Heart right ventricle (tissue), 16 donors: Measurements from ENCODE around the gene COL16A1. TPM values are rescaled to one million over a fixed set of nuclear protein-coding genes. Genes with fewer than 3 reads are reported as not detected.

ENCODE experiments used
- ATAC-seq, 8 donors: fragments of 200-7000 bp; cut with Tn5 transposase; one replicate each; pipeline ENCODE4 v1.9.1; 2020; ENCODE audit warnings: mild to moderate bottlenecking in 8 of 8, moderate library complexity in 8 of 8, moderate number of reproducible peaks in 1 of 8
- DNase-seq, 2 donors: peaks; one replicate each; pipeline ENCODE4 v3.0.0-alpha.2; 2020
- H3K27ac ChIP-seq, 10 donors: fragments of 200-600 bp; sonication (generic) in 2 of 10; one replicate each; pipeline versions ENCODE4 v1.5.0 to v1.8.0; 2020 to 2022; ENCODE audit warnings: mild to moderate bottlenecking in 3 of 10
- H3K27me3 ChIP-seq, 7 donors: fragments of 200-600 bp; one replicate each; pipeline ENCODE4 v1.8.0; 2021 to 2022; ENCODE audit warnings: mild to moderate bottlenecking in 2 of 7
- H3K36me3 ChIP-seq, 9 donors: fragments of 200-600 bp; sonication (generic) in 1 of 9; one replicate each; pipeline versions ENCODE4 v1.5.0 to v1.8.0; 2020 to 2022; ENCODE audit warnings: mild to moderate bottlenecking in 2 of 9
- H3K4me1 ChIP-seq, 9 donors: fragments of 200-600 bp; sonication (generic) in 1 of 9; one replicate each; pipeline versions ENCODE4 v1.5.0 to v1.8.0; 2020 to 2022; ENCODE audit warnings: mild to moderate bottlenecking in 4 of 9
- H3K4me3 ChIP-seq, 10 donors: fragments of 200-600 bp; sonication (generic) in 2 of 10; one replicate each; pipeline versions ENCODE4 v1.5.0 to v1.8.0; 2020 to 2022; ENCODE audit warnings: mild to moderate bottlenecking in 7 of 10, moderate library complexity in 2 of 10
- H3K9me3 ChIP-seq, 11 donors: fragments of 200-600 bp in 10 of 11; sonication (generic) in 2 of 11; one replicate each; pipeline versions ENCODE4 v1.5.0 to v1.8.0; 2013 to 2022; ENCODE audit warnings: mild to moderate bottlenecking in 2 of 11, control low read depth in 1 of 11, moderate library complexity in 1 of 11
- WGBS, 2 donors: extraction: QIAGEN DNeasy Blood & Tissue Kit; methylation state at CpG; one replicate each; pipeline ENCODE4 v1.1.7; 2013; ENCODE audit warnings: inconsistent platforms in 1 of 2; 5-methylcytosine and 5-hydroxymethylcytosine counted together
- intact Hi-C, 10 donors: fragments of 100-400 bp; cut with DNase I; formaldehyde crosslinking; loops; one replicate each; pipeline versions ENCODE4 v1.11.1 to v1.14.2; 2022
- polyA plus RNA-seq, 2 donors: library from polyadenylated mRNA; stranded (reverse); fragments of 200-250 nt; gene quantifications; one replicate each; pipeline ENCODE4 v1.2.3, GENCODE V29; 2013
- total RNA-seq, 10 donors: library from RNA; stranded (reverse); fragmentation: NEBNext Ultra II Directional in 3 of 10; extraction: Animal tissue kit (Norgen Biotek cat#: 25700) in 3 of 10; gene quantifications; one replicate each; pipeline versions ENCODE4 v1.2.1 to v1.2.4, GENCODE V29; 2021 to 2023
- TF ChIP-seq, protein P1 (sequence below), 9 donors: fragments of 200-600 bp; sonication (generic) in 2 of 9; IDR thresholded peaks; one replicate each; pipeline versions ENCODE4 v1.5.0 to v1.8.0; 2021 to 2022; ENCODE audit warnings: antibody characterized with exemption in 9 of 9, mild to moderate bottlenecking in 5 of 9, moderate library complexity in 1 of 9
- donor health status: Arrhythmogenic right ventricular cardiomyopathy.
- donor health status: ischemic (EF 13 %, LVEDD 7.1; RV severe dilation, severe dysfunction).
- donor health status: healthy with polysubstance abuse.
- donor health status: DM: no; HTN: yes; CAD: no.
- donor health status: DM: no; HTN: no; CAD: no.
- donor health status: ischemic (EF 25% LVEDD 6.9; RV normal size, moderate dysfunction).
- donor health status: ischemic (EF 25% LVEDD 5.7; RV mildly dilated, moderate dysfunction).
- donor health status: healthy.
- donor health status: DM: yes; HTN: yes; CAD: no.
- donor health status: Ischemic cardiomyopathy.
- donor health status: ischemic (EF 35%, LVEDD 5.7; RV mildly dilated, moderate dysfunction).
- donor health status: nonischemic (EF 11% LVEDD 7.7; RV severe dilation, severe dysfunction).
- donor health status: DM: yes; HTN: yes; CAD: no.
- donor health status: PGD.
- donor health status: ischemic (EF 29% LVEDD 5.4; RV normal size, mild dysfunction).
- donor health status: nonischemic (EF 23%, LVEDD 6.1; RV moderate dilation, normal function).

The COL16A1 gene
- total and polyA plus RNA-seq, 12 donors: 7.4 to 35.3 (median 16.6) TPM

DNA sequence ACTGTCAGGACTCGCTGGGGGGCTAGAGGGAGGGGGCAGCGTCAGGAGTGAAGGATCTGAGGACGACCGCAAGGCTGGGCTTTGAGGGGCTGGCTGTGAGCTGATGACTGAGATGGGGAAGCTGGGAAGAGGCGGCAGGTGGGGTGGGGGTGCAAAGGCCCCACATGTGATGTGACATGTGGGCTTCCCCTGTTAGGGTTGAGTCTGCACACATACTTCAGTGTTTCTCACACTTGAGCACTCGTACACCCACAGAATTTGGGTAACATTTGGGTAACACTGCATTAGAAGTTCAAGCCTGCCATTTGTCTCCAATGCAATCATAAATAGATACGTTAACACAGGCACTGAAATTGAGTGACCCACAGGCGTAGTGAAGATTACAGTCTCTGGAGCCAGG lies 16.2 kb downstream of the COL16A1 start:
- WGBS, 2 donors: 84 to 88% methylated on average over 8 of the region's 8 CpGs
- TF ChIP-seq, protein P1, sequence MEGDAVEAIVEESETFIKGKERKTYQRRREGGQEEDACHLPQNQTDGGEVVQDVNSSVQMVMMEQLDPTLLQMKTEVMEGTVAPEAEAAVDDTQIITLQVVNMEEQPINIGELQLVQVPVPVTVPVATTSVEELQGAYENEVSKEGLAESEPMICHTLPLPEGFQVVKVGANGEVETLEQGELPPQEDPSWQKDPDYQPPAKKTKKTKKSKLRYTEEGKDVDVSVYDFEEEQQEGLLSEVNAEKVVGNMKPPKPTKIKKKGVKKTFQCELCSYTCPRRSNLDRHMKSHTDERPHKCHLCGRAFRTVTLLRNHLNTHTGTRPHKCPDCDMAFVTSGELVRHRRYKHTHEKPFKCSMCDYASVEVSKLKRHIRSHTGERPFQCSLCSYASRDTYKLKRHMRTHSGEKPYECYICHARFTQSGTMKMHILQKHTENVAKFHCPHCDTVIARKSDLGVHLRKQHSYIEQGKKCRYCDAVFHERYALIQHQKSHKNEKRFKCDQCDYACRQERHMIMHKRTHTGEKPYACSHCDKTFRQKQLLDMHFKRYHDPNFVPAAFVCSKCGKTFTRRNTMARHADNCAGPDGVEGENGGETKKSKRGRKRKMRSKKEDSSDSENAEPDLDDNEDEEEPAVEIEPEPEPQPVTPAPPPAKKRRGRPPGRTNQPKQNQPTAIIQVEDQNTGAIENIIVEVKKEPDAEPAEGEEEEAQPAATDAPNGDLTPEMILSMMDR (IDR thresholded peaks at IDR 0.05): no peak
- H3K4me1 ChIP-seq: no peaks in the 10 kb centered on the region
- H3K27ac ChIP-seq: no peak overlapping the region
- DNase-seq: no peak
- intact Hi-C loops: no loop called here
- H3K4me3 ChIP-seq: no peak overlapping the region
- H3K36me3 ChIP-seq: peaks cover 0 to 31% (median 0%) of the 10 kb centered on the region in 9 donors
- no peak for ATAC-seq
- no peaks in the 10 kb centered on the region for H3K9me3 ChIP-seq
- H3K27me3 ChIP-seq: no peaks in the 10 kb centered on the region

DNA sequence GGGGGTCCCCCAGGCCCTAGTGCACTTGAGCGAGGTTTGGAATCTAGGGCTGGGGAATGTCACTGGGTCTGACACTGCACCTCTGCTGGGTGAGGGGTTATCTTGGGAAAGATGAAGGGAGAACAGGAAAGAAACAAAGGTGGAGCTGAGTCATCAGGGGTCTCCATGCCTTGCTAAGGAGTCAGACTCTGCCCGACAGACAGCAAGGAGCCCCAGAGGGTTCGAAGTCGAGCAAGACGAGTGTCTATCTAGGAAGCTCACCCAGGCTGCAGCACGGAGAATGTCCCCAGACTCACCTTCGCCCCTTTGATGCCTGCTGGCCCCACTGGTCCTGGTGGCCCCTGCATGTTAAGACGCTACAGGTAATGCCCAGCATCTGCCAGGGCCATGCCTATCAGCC lies 18.0 kb downstream of the COL16A1 start:
- Histone ChIP-seq H3K27me3 (no peaks in the 10 kb centered on the region), H3K36me3 (peaks cover 0 to 43% (median 0%) of the 10 kb centered on the region in 9 donors), H3K9me3 (no peaks in the 10 kb centered on the region), H3K27ac (no peak overlapping the region), H3K4me1 (no peaks in the 10 kb centered on the region), H3K4me3 (no peak overlapping the region)
- intact Hi-C loops: no loop called here
- ATAC-seq: no peak
- TF ChIP-seq, protein P1 (IDR thresholded peaks at IDR 0.05): no peak
- no peak for DNase-seq
- 86% methylated on average over 8 of the region's 8 CpGs for WGBS, 2 donors

DNA sequence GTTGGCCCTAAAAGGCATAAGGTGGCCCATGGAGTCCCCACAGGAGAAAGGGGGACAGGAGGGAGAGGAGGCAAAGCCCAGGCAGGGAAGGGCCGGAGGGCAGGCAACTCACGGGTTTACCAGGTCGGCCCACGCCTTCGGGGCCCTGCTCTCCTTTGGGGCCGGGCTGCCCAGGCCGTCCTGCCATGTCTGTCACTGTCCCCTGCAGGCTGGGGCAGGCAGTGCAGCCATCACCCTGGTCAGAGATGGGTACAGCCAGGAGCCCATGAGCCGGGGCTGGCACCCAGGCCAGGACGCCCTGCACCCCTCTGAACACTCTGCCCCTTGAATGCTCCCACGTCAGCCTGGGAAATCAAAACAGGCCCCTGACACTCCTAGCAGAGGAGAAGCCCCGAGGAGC lies 19.8 kb downstream of the COL16A1 start:
- no peak overlapping the region for H3K4me3 ChIP-seq

DNA sequence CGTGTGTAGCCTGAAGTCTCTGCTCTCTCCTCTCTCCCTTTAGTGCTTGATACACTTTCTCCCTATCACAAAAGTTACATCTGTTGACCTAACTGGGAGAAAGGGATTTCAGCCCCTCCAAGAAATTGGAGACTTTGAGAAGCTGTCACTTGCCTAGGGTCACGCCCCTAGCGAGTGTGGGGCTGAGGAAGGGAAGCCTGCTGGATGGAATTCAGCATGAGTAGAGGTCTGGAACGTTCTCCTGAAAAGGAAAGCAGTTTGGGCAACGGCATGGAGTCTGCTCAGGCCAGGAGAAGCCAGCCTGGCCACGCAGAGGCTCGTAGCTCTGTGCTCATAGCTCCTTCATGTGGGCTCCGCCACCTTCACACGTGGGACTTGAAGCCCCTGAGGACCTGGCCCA lies 22.4 kb downstream of the COL16A1 start:
- intact Hi-C loops: no loop called here
- Histone ChIP-seq H3K27me3 (no peaks in the 10 kb centered on the region), H3K9me3 (no peaks in the 10 kb centered on the region), H3K4me3 (no peak overlapping the region), H3K4me1 (no peaks in the 10 kb centered on the region), H3K36me3 (peaks cover 0 to 31% (median 0%) of the 10 kb centered on the region in 9 donors), H3K27ac (no peak overlapping the region)
- ATAC-seq: no peak
- WGBS, 2 donors: 68 to 69% methylated on average over 9 of the region's 9 CpGs
- no peak for DNase-seq
- TF ChIP-seq, protein P1 (IDR thresholded peaks at IDR 0.05): no peak

More for the DNA sequence above, 19.8 kb downstream of the COL16A1 start:
- no peaks in the 10 kb centered on the region for H3K9me3 ChIP-seq
- TF ChIP-seq, protein P1 (IDR thresholded peaks at IDR 0.05): peak in 6 of 9 donors; percentile 26 to 49 (median 34)
- 81 to 82% methylated on average over 11 of the region's 11 CpGs for WGBS, 2 donors
- no peaks in the 10 kb centered on the region for H3K27me3 ChIP-seq
- intact Hi-C loops: no loop called here
- no peaks in the 10 kb centered on the region for H3K4me1 ChIP-seq
- ATAC-seq (peak in 3 of 8 donors; percentile 32 to 50 (median 46)), DNase-seq (no peak)
- H3K36me3 ChIP-seq: peaks cover 0 to 37% (median 0%) of the 10 kb centered on the region in 9 donors
- no peak overlapping the region for H3K27ac ChIP-seq
